ENCODE results near the gene ARID4B. TPM values are rescaled to one million over a fixed set of nuclear protein-coding genes. Genes with fewer than 3 reads are reported as not detected.
A peak's percentile ranks its signal among the peaks of the same experiment; 100 is the strongest.

Gene ARID4B
- total and polyA plus RNA-seq, 4 experiments from 2014 or later: 34.8 to 99.5 (median 90.8) TPM

DNA sequence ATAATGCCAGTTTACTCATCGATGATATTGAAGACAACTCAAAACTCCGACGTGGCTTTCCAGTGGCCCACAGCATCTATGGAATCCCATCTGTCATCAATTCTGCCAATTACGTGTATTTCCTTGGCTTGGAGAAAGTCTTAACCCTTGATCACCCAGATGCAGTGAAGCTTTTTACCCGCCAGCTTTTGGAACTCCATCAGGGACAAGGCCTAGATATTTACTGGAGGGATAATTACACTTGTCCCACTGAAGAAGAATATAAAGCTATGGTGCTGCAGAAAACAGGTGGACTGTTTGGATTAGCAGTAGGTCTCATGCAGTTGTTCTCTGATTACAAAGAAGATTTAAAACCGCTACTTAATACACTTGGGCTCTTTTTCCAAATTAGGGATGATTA lies 14.1 kb upstream of the ARID4B start:
- Mint-ChIP-seq H3K27ac (peak overlapping the region in 3 of 7 donors; percentile 25 to 89 (median 27)), H3K36me3 (peaks cover 31 to 44% of the 10 kb centered on the region in 2 donors), H3K4me1 (peaks cover 11 to 24% (median 16%) of the 10 kb centered on the region in 4 donors), H3K9me3 (no peaks in the 10 kb centered on the region), H3K4me3 (no peak overlapping the region), H3K27me3 (no peaks in the 10 kb centered on the region)
- no peak overlapping the region for H3K27ac ChIP-seq (ENCODE audit: low read depth, low read length)
- no peaks in the 10 kb centered on the region for H3K27me3 ChIP-seq (ENCODE audit: insufficient read depth, low read length)
- intact Hi-C loops (cut with micrococcal nuclease): no loop called here
- no peak overlapping the region for H3K4me3 ChIP-seq (ENCODE audit: low read length in 2 of 2)
- no peaks in the 10 kb centered on the region for H3K9me3 ChIP-seq (ENCODE audit: control insufficient read depth in 1 of 2, low read length in 2 of 2)
- ChIA-PET POLR2A (ENCODE audit: partially characterized antibody) (interaction anchor here (1.2 kb wide), 1 partner anchor 10 kb away, joined by 3 read pairs; no protein-coding TSS in a partner anchor), CTCF (ENCODE audit: partially characterized antibody) (interaction anchor here (1.2 to 1.7 kb wide), 2 partner anchors 11 to 84 kb away, joined by 3 to 6 read pairs; no protein-coding TSS in a partner anchor)
- H3K36me3 ChIP-seq (ENCODE audit: insufficient read depth, low read length): peaks cover 20% of the 10 kb centered on the region
- H3K4me1 ChIP-seq (ENCODE audit: insufficient read depth, low read length): peaks cover 11% of the 10 kb centered on the region
- no peak for DNase-seq

DNA sequence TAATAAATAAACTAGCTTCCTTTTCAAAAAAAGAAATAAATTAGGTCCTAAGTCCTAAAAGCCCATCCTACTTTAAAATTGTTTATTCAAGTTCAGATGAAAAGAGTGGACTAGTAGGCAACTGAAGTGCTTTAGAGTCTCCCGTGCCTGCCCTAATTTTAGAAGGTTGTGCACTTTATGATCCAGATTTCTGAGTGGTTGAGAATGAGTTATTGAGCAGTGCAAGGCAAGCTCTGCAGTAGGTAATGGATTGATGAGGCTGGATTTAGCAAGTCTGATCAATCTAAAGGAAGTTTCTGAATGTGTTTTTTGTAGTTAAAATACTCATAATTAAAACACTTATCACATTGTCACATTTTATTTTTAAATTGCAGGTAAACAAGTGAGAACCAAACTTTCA lies 13.4 kb upstream of the ARID4B start:
- H3K4me3 ChIP-seq (ENCODE audit: low read length in 2 of 2): no peak overlapping the region
- POLR2A ChIA-PET (ENCODE audit: partially characterized antibody): interaction anchor here (0.6 kb wide), 1 partner anchor 242 kb away, joined by 3 read pairs; no protein-coding TSS in a partner anchor
- intact Hi-C loops (cut with micrococcal nuclease): no loop called here
- no peaks in the 10 kb centered on the region for H3K9me3 ChIP-seq (ENCODE audit: control insufficient read depth in 1 of 2, low read length in 2 of 2)
- peaks cover 18% of the 10 kb centered on the region for H3K4me1 ChIP-seq (ENCODE audit: insufficient read depth, low read length)
- Mint-ChIP-seq H3K4me3 (no peak overlapping the region), H3K27me3 (no peaks in the 10 kb centered on the region), H3K4me1 (peaks cover 16 to 30% (median 20%) of the 10 kb centered on the region in 4 donors), H3K9me3 (no peaks in the 10 kb centered on the region), H3K36me3 (peaks cover 36 to 48% of the 10 kb centered on the region in 2 donors), H3K27ac (no peak overlapping the region)
- H3K27me3 ChIP-seq (ENCODE audit: insufficient read depth, low read length): no peaks in the 10 kb centered on the region
- peaks cover 20% of the 10 kb centered on the region for H3K36me3 ChIP-seq (ENCODE audit: insufficient read depth, low read length)
- H3K27ac ChIP-seq (ENCODE audit: low read depth, low read length): no peak overlapping the region
- CTCF ChIA-PET (ENCODE audit: partially characterized antibody): interaction anchor here (0.7 to 2.9 kb wide), 3 partner anchors 10 to 259 kb away, joined by 3 to 7 read pairs (median 6); no protein-coding TSS in a partner anchor
- DNase-seq: no peak

- Histone ChIP-seq H3K4me1 (ENCODE audit: insufficient read depth, low read length) (peaks cover 20% of the 10 kb centered on the region), H3K36me3 (ENCODE audit: insufficient read depth, low read length) (peaks cover 23% of the 10 kb centered on the region), H3K4me3 (ENCODE audit: low read length in 2 of 2) (no peak overlapping the region), H3K9me3 (ENCODE audit: control insufficient read depth in 1 of 2, low read length in 2 of 2) (no peaks in the 10 kb centered on the region), H3K27ac (ENCODE audit: low read depth, low read length) (no peak overlapping the region), H3K27me3 (ENCODE audit: insufficient read depth, low read length) (no peaks in the 10 kb centered on the region)
- intact Hi-C loops (cut with micrococcal nuclease): loop anchor here (5.0 kb wide), 1 partner anchor 237 kb away; no protein-coding TSS in a partner anchor
- no peak for DNase-seq
- Mint-ChIP-seq H3K4me3 (no peak overlapping the region), H3K9me3 (no peaks in the 10 kb centered on the region), H3K4me1 (peaks cover 10 to 22% (median 17%) of the 10 kb centered on the region in 4 donors), H3K36me3 (peaks cover 25 to 43% of the 10 kb centered on the region in 2 donors), H3K27me3 (no peaks in the 10 kb centered on the region), H3K27ac (peak overlapping the region; percentile 5 to 81 (median 35))
- ChIA-PET POLR2A (ENCODE audit: partially characterized antibody) (interaction anchor here (0.9 to 1.2 kb wide), 2 partner anchors 10 to 11 kb away, joined by 3 to 5 read pairs; partner anchors contain the start of gene GGPS1), CTCF (ENCODE audit: partially characterized antibody) (interaction anchor here (2.9 kb wide), 1 partner anchor 77 kb away, joined by 7 read pairs; no protein-coding TSS in a partner anchor)
These were observed 11.8 kb upstream of the ARID4B start for GRCh38 chr1:235339746-235340145.

DNA sequence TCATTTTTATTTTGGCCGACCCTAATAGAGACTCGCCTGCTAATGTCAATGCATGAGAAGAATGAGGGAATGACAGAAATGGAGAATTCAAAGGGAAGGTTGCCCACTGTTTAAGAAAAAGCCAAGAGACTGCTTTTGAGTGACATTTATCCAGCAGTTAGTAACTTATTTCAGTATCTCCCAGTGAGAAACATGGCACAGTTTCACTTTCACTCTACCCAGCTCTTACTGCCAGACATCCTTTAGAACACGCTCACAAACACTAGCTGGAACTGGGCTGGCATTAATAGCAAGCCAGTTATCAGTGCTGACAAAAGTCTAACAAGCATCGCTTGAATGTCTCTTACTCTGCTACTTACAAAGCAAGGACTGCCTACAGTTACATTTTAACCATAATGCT lies 8.9 kb upstream of the ARID4B start:
- Mint-ChIP-seq H3K4me1 (peaks cover 20 to 31% (median 21%) of the 10 kb centered on the region in 4 donors), H3K27me3 (no peaks in the 10 kb centered on the region), H3K4me3 (peak overlapping the region; percentile 70 to 87 (median 79)), H3K9me3 (no peaks in the 10 kb centered on the region), H3K36me3 (peaks cover 8 to 28% of the 10 kb centered on the region in 2 donors), H3K27ac (peak overlapping the region; percentile 62 to 95 (median 89))
- peaks cover 13% of the 10 kb centered on the region for H3K36me3 ChIP-seq (ENCODE audit: insufficient read depth, low read length)
- CTCF ChIA-PET (ENCODE audit: partially characterized antibody): interaction anchor here (1.0 kb wide), 1 partner anchor 79 kb away, joined by 3 read pairs; no protein-coding TSS in a partner anchor
- POLR2A ChIA-PET (ENCODE audit: partially characterized antibody): interaction anchor here (1.1 to 2.4 kb wide), 2 partner anchors 8 to 10 kb away, joined by 3 to 11 read pairs; partner anchors contain the start of genes ARID4B and GGPS1
- H3K27me3 ChIP-seq (ENCODE audit: insufficient read depth, low read length): no peaks in the 10 kb centered on the region
- no peaks in the 10 kb centered on the region for H3K9me3 ChIP-seq (ENCODE audit: control insufficient read depth in 1 of 2, low read length in 2 of 2)
- DNase-seq: peak; percentile 36 to 56 (median 50)
- H3K27ac ChIP-seq (ENCODE audit: low read depth, low read length): peak overlapping the region; percentile 49
- H3K4me3 ChIP-seq (ENCODE audit: low read length in 2 of 2): peak overlapping the region in 1 of 2 donors; percentile 20
- intact Hi-C loops (cut with micrococcal nuclease): loop anchor here (2.0 to 5.0 kb wide), 2 partner anchors 30 to 235 kb away; partner anchors contain the start of gene TBCE
- peaks cover 40% of the 10 kb centered on the region for H3K4me1 ChIP-seq (ENCODE audit: insufficient read depth, low read length)

GRCh38 chr1:235331401-235331800 lies 3.4 kb upstream of the ARID4B start:
- Histone ChIP-seq H3K4me3 (ENCODE audit: low read length in 2 of 2) (peak overlapping the region in 1 of 2 donors; percentile 80), H3K36me3 (ENCODE audit: insufficient read depth, low read length) (peaks cover 2% of the 10 kb centered on the region), H3K27ac (ENCODE audit: low read depth, low read length) (peak overlapping the region; percentile 89), H3K4me1 (ENCODE audit: insufficient read depth, low read length) (peaks cover 51% of the 10 kb centered on the region), H3K9me3 (ENCODE audit: control insufficient read depth in 1 of 2, low read length in 2 of 2) (no peaks in the 10 kb centered on the region), H3K27me3 (ENCODE audit: insufficient read depth, low read length) (no peaks in the 10 kb centered on the region)
- H3K4me1 Mint-ChIP-seq: peaks cover 6 to 30% (median 28%) of the 10 kb centered on the region in 4 donors
- peak overlapping the region in 1 of 8 donors; percentile 14 for H3K4me3 Mint-ChIP-seq
- peaks cover 0 to 6% (median 0%) of the 10 kb centered on the region in 8 donors for H3K9me3 Mint-ChIP-seq
- DNase-seq: no peak
- intact Hi-C loops (cut with micrococcal nuclease): no loop called here
- H3K27me3 Mint-ChIP-seq: no peaks in the 10 kb centered on the region
- ChIA-PET CTCF (ENCODE audit: partially characterized antibody) (interaction anchor here (0.7 to 2.9 kb wide), 7 partner anchors 10 to 209 kb away, joined by 3 to 16 read pairs (median 3); no protein-coding TSS in a partner anchor), POLR2A (ENCODE audit: partially characterized antibody) (interaction anchor here (0.7 to 1.3 kb wide), 2 partner anchors 20 to 205 kb away, joined by 3 to 4 read pairs; no protein-coding TSS in a partner anchor)
- peaks cover 3 to 26% of the 10 kb centered on the region in 2 donors for H3K36me3 Mint-ChIP-seq
- peak overlapping the region in 1 of 7 donors; percentile 87 for H3K27ac Mint-ChIP-seq

- Mint-ChIP-seq H3K9me3 (peaks cover 0 to 6% (median 0%) of the 10 kb centered on the region in 8 donors), H3K27me3 (no peaks in the 10 kb centered on the region), H3K36me3 (peaks cover 3 to 26% of the 10 kb centered on the region in 2 donors), H3K4me1 (peaks cover 11 to 32% (median 31%) of the 10 kb centered on the region in 4 donors), H3K4me3 (no peak overlapping the region), H3K27ac (peak overlapping the region in 1 of 7 donors; percentile 87)
- Histone ChIP-seq H3K9me3 (ENCODE audit: control insufficient read depth in 1 of 2, low read length in 2 of 2) (no peaks in the 10 kb centered on the region), H3K36me3 (ENCODE audit: insufficient read depth, low read length) (peaks cover 2% of the 10 kb centered on the region), H3K27ac (ENCODE audit: low read depth, low read length) (peak overlapping the region; percentile 89), H3K27me3 (ENCODE audit: insufficient read depth, low read length) (no peaks in the 10 kb centered on the region), H3K4me1 (ENCODE audit: insufficient read depth, low read length) (peaks cover 54% of the 10 kb centered on the region), H3K4me3 (ENCODE audit: low read length in 2 of 2) (peak overlapping the region; percentile 55 to 80)
- intact Hi-C loops (cut with micrococcal nuclease): no loop called here
- DNase-seq: no peak
- ChIA-PET CTCF (ENCODE audit: partially characterized antibody) (interaction anchor here (0.7 to 2.9 kb wide), 8 partner anchors 10 to 208 kb away, joined by 3 to 16 read pairs (median 3); no protein-coding TSS in a partner anchor), POLR2A (ENCODE audit: partially characterized antibody) (interaction anchor here (0.7 to 1.6 kb wide), 3 partner anchors 20 to 204 kb away, joined by 3 to 6 read pairs (median 4); no protein-coding TSS in a partner anchor)
These were observed 2.9 kb upstream of the ARID4B start for GRCh38 chr1:235330918-235331285.
